Natural killer cell (primary cell): ENCODE data around the gene DLL4. TPM values are rescaled to one million over a fixed set of nuclear protein-coding genes. Genes with fewer than 3 reads are reported as not detected.

ENCODE experiments used
- ATAC-seq, 3 donors: fragments of 150-1000 bp in 2 of 3; fragments of 200-7000 bp in 1 of 3; cut with Tn5 transposase; 1 replicate in 1 of 3; 2 replicates in 2 of 3; pipeline ENCODE4 v1.10.0; 2021; ENCODE audit warnings: mild to moderate bottlenecking in 2 of 3, moderate library complexity in 2 of 3
- DNase-seq, 2 donors: peaks; one replicate each; pipeline versions ENCODE4 v3.0.0 to v3.0.0-alpha.2; 2013 to 2021; ENCODE audit warnings: mixed read lengths in 1 of 2
- H3K27ac ChIP-seq: one replicate; pipeline ENCODE4 v1.5.1; 2013; ENCODE audit warnings: mild to moderate bottlenecking, low read length
- H3K27me3 ChIP-seq: one replicate; pipeline ENCODE4 v1.6.1; 2013; ENCODE audit warnings: low read length; ENCODE audit not compliant: control insufficient read depth, insufficient read depth
- H3K36me3 ChIP-seq: one replicate; pipeline ENCODE4 v1.6.1; 2013; ENCODE audit warnings: low read length; ENCODE audit not compliant: control insufficient read depth, insufficient read depth
- H3K4me1 ChIP-seq: one replicate; pipeline ENCODE4 v1.6.1; 2013; ENCODE audit warnings: low read length; ENCODE audit not compliant: control insufficient read depth, insufficient read depth
- H3K4me3 ChIP-seq: one replicate; pipeline ENCODE4 v1.5.1; 2013; ENCODE audit warnings: low read length
- H3K9me3 ChIP-seq: one replicate; pipeline ENCODE4 v1.6.1; 2013; ENCODE audit warnings: low read length; ENCODE audit not compliant: control insufficient read depth, insufficient read depth
- H3K27ac Mint-ChIP-seq, 2 donors: one replicate each; pipeline ENCODE4 v1.8.0; 2022; ENCODE audit warnings: mild to moderate bottlenecking in 2 of 2, mixed read lengths in 2 of 2, moderate library complexity in 1 of 2
- H3K27me3 Mint-ChIP-seq, 2 donors: one replicate each; pipeline ENCODE4 v1.8.0; 2022; ENCODE audit warnings: low read depth in 2 of 2, mixed read lengths in 2 of 2
- H3K36me3 Mint-ChIP-seq: one replicate; pipeline ENCODE4 v1.8.0; 2022; ENCODE audit warnings: mixed read lengths
- H3K4me1 Mint-ChIP-seq, 2 donors: one replicate each; pipeline ENCODE4 v1.8.0; 2022; ENCODE audit warnings: mixed read lengths in 2 of 2
- H3K4me3 Mint-ChIP-seq: one replicate; pipeline ENCODE4 v1.8.0; 2022; ENCODE audit warnings: mild to moderate bottlenecking, moderate library complexity, mixed read lengths
- H3K9me3 Mint-ChIP-seq, 2 donors: one replicate each; pipeline ENCODE4 v1.8.0; 2022; ENCODE audit warnings: mixed read lengths in 2 of 2
- WGBS: methylation state at CpG from one replicate; pipeline ENCODE4 v1.1.7; 2013; ENCODE audit warnings: missing lambda C conversion rate; ENCODE audit not compliant: insufficient coverage; 5-methylcytosine and 5-hydroxymethylcytosine counted together
- intact Hi-C: fragments of 100-400 bp; cut with micrococcal nuclease; formaldehyde crosslinking; loops from one replicate; pipeline ENCODE4 v1.14.2; 2022
- total RNA-seq, 4 donors: library from RNA; stranded (reverse); fragments of 120-200 nt in 1 of 4; gene quantifications; one replicate each; pipeline versions ENCODE4 v1.2.3 to v1.2.4, GENCODE V29; 2013 to 2022
- TF ChIP-seq, protein P1 (sequence below): fragments of 200-600 bp; IDR thresholded peaks from one replicate; pipeline ENCODE4 v1.8.0; 2022; ENCODE audit warnings: antibody characterized with exemption

The DLL4 gene
- total RNA-seq, 3 donors from 2014 or later (not counting 1 experiment from before 2014, with no cell fraction given): 0.10 to 0.16 TPM; not detected in 1

GRCh38 chr15:40909662-40910630 is 19.2 kb upstream of the DLL4 start:
- no peaks in the 10 kb centered on the region for H3K9me3 Mint-ChIP-seq
- DNase-seq (no peak), ATAC-seq (no peak)
- intact Hi-C loops: no loop called here
- no peaks in the 10 kb centered on the region for H3K36me3 Mint-ChIP-seq
- peaks cover 5 to 26% of the 10 kb centered on the region in 2 donors for H3K4me1 Mint-ChIP-seq
- no peak overlapping the region for H3K27ac ChIP-seq
- H3K27me3 ChIP-seq: no peaks in the 10 kb centered on the region
- H3K36me3 ChIP-seq: no peaks in the 10 kb centered on the region
- peak overlapping the region in 1 of 2 donors; percentile 13 for H3K27ac Mint-ChIP-seq
- H3K4me3 Mint-ChIP-seq: no peak overlapping the region
- TF ChIP-seq, protein P1, sequence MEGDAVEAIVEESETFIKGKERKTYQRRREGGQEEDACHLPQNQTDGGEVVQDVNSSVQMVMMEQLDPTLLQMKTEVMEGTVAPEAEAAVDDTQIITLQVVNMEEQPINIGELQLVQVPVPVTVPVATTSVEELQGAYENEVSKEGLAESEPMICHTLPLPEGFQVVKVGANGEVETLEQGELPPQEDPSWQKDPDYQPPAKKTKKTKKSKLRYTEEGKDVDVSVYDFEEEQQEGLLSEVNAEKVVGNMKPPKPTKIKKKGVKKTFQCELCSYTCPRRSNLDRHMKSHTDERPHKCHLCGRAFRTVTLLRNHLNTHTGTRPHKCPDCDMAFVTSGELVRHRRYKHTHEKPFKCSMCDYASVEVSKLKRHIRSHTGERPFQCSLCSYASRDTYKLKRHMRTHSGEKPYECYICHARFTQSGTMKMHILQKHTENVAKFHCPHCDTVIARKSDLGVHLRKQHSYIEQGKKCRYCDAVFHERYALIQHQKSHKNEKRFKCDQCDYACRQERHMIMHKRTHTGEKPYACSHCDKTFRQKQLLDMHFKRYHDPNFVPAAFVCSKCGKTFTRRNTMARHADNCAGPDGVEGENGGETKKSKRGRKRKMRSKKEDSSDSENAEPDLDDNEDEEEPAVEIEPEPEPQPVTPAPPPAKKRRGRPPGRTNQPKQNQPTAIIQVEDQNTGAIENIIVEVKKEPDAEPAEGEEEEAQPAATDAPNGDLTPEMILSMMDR: no peak
- peaks cover 24% of the 10 kb centered on the region for H3K4me1 ChIP-seq
- H3K4me3 ChIP-seq: no peak overlapping the region
- H3K27me3 Mint-ChIP-seq: no peaks in the 10 kb centered on the region
- H3K9me3 ChIP-seq: no peaks in the 10 kb centered on the region
- WGBS: 87% methylated on average over 15 of the region's 17 CpGs

DNA sequence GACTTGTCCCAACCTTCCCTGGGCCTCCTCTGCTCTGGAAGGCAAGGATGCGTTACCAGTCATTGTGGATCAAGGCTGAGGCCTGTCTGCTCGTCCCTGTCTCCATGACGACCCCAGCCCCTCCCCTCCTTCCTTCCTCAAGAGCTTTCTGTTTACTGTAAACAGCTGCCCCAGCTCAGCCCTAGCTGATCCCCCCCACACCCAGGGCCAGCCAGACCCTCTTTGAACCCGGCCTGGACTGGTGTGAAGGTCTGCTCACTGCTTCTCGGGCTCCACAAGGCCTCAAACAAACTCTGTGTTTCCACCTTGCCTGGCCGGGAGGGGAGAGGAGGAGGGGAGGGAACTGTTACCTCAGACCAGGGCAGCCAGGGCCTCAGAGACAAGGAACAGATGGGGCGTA is 18.0 kb upstream of the DLL4 start:
- Histone ChIP-seq H3K27me3 (no peaks in the 10 kb centered on the region), H3K4me3 (no peak overlapping the region), H3K4me1 (peaks cover 17% of the 10 kb centered on the region), H3K36me3 (no peaks in the 10 kb centered on the region), H3K27ac (no peak overlapping the region), H3K9me3 (no peaks in the 10 kb centered on the region)
- no peaks in the 10 kb centered on the region for H3K36me3 Mint-ChIP-seq
- H3K27me3 Mint-ChIP-seq: no peaks in the 10 kb centered on the region
- 65% methylated on average over 7 of the region's 7 CpGs for WGBS
- intact Hi-C loops: no loop called here
- H3K4me3 Mint-ChIP-seq: no peak overlapping the region
- H3K4me1 Mint-ChIP-seq: peaks cover 5 to 20% of the 10 kb centered on the region in 2 donors
- ATAC-seq (no peak), DNase-seq (no peak)
- H3K9me3 Mint-ChIP-seq: no peaks in the 10 kb centered on the region
- TF ChIP-seq, protein P1: no peak
- H3K27ac Mint-ChIP-seq: no peak overlapping the region

DNA sequence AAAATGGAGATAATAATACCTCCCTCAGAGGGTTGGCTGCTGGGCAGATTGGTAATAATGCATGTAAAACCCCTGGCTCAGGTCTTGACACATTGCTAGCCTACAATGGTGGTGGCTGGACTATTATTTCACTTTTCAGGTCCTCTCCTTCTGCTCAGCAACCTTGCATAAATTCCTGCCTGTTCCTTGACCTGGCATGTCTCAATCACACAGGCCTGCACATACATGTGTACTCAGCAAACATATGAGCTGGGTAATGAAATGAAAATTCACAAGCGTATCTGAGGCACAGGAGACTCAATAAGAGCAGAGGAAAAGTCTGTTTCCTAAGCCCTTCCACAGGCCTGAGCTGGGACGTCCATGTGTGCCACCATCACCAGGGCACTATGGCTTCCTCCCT is 17.4 kb upstream of the DLL4 start:
- no peak overlapping the region for H3K4me3 ChIP-seq
- Mint-ChIP-seq H3K4me1 (peaks cover 5 to 17% of the 10 kb centered on the region in 2 donors), H3K36me3 (no peaks in the 10 kb centered on the region), H3K27ac (no peak overlapping the region), H3K9me3 (no peaks in the 10 kb centered on the region), H3K4me3 (no peak overlapping the region), H3K27me3 (no peaks in the 10 kb centered on the region)
- no peak overlapping the region for H3K27ac ChIP-seq
- DNase-seq: no peak
- intact Hi-C loops: no loop called here
- peaks cover 11% of the 10 kb centered on the region for H3K4me1 ChIP-seq
- ATAC-seq: no peak
- no peaks in the 10 kb centered on the region for H3K36me3 ChIP-seq
- no peaks in the 10 kb centered on the region for H3K9me3 ChIP-seq
- TF ChIP-seq, protein P1: no peak
- 93% methylated on average over 2 of the region's 2 CpGs for WGBS
- no peaks in the 10 kb centered on the region for H3K27me3 ChIP-seq
